Activated CD8-positive, alpha-beta memory T cell treated with anti-CD3 and anti-CD28 coated beads for 24 hours (primary cell): ENCODE results near the gene HNRNPA1L2.
"Not testable (repeated sequence)": the region's sequence is repeated elsewhere in the genome, so short reads cannot be mapped to it uniquely, and the experiment has no call there.

Experiments used
- DNase-seq: peaks from one replicate; pipeline ENCODE4 v3.0.0-alpha.2; 2020

HNRNPA1L2 gene

GRCh38 chr13:52642131-52642530, at the start of gene HNRNPA1L2:
TSS of gene HNRNPA1L2 (plus strand) at chr13:52642431. CDS start at chr13:52642493, 62 bp downstream.
- DNase-seq: no peak

- DNase-seq: not testable (repeated sequence)
Measured at GRCh38 chr13:52593175-52593574, 49.1 kb upstream of the HNRNPA1L2 start.

GRCh38 chr13:52593812-52594211, 48.4 kb upstream of the HNRNPA1L2 start:
- not testable (repeated sequence) for DNase-seq

- DNase-seq: not testable (repeated sequence)
Measured at GRCh38 chr13:52594295-52594694, 47.9 kb upstream of the HNRNPA1L2 start.

- no peak for DNase-seq
Measured at GRCh38 chr13:52597676-52598075, 44.6 kb upstream of the HNRNPA1L2 start.

- no peak for DNase-seq
Measured at GRCh38 chr13:52599037-52599847, 43.0 kb upstream of the HNRNPA1L2 start.

- DNase-seq: peak; percentile 69
Measured at GRCh38 chr13:52599848-52600603, 42.2 kb upstream of the HNRNPA1L2 start.

- DNase-seq: no peak
Measured at GRCh38 chr13:52600666-52601065, 41.6 kb upstream of the HNRNPA1L2 start.

- not testable (repeated sequence) for DNase-seq
Measured at GRCh38 chr13:52603316-52603715, 38.9 kb upstream of the HNRNPA1L2 start.

- not testable (repeated sequence) for DNase-seq
Measured at GRCh38 chr13:52606126-52606525, 36.1 kb upstream of the HNRNPA1L2 start.

GRCh38 chr13:52606795-52607194, 35.4 kb upstream of the HNRNPA1L2 start:
- not testable (repeated sequence) for DNase-seq

GRCh38 chr13:52608184-52608583, 34.0 kb upstream of the HNRNPA1L2 start:
- not testable (repeated sequence) for DNase-seq

- not testable (repeated sequence) for DNase-seq
Measured at GRCh38 chr13:52609013-52609606, 33.1 kb upstream of the HNRNPA1L2 start.

- DNase-seq: not testable (repeated sequence)
Measured at GRCh38 chr13:52610158-52610557, 32.1 kb upstream of the HNRNPA1L2 start.

GRCh38 chr13:52615134-52615801, 27.0 kb upstream of the HNRNPA1L2 start:
- DNase-seq: no peak

GRCh38 chr13:52615812-52616211, 26.4 kb upstream of the HNRNPA1L2 start:
- no peak for DNase-seq

- peak; percentile 93 for DNase-seq
Measured at GRCh38 chr13:52617070-52618060, 24.9 kb upstream of the HNRNPA1L2 start.

GRCh38 chr13:52631083-52631690, 11.0 kb upstream of the HNRNPA1L2 start:
- DNase-seq: not testable (repeated sequence)

- no peak for DNase-seq
Measured at GRCh38 chr13:52638666-52639328, 3.4 kb upstream of the HNRNPA1L2 start.

GRCh38 chr13:52644108-52644507, 1.9 kb downstream of the HNRNPA1L2 start:
- DNase-seq: no peak

- DNase-seq: no peak
Measured at GRCh38 chr13:52646967-52647366, 4.7 kb downstream of the HNRNPA1L2 start.
